Sigmoid colon (tissue), 7 donors: ENCODE results near the gene TNNI2. TPM values are rescaled to one million over a fixed set of nuclear protein-coding genes. Genes with fewer than 3 reads are reported as not detected.

ENCODE experiments used
- DNase-seq: peaks from one replicate; pipeline ENCODE4 v3.0.0-alpha.2; 2019
- H3K27ac ChIP-seq, 4 donors: fragments of 200-600 bp; sonication (generic); one replicate each; pipeline ENCODE4 v1.5.1; 2016 to 2019; ENCODE audit warnings: mild to moderate bottlenecking in 1 of 4
- H3K27me3 ChIP-seq, 3 donors: fragments of 200-600 bp; sonication (generic); one replicate each; pipeline ENCODE4 v1.5.1; 2019; ENCODE audit warnings: mild to moderate bottlenecking in 1 of 3
- H3K36me3 ChIP-seq, 4 donors: fragments of 200-600 bp; sonication (generic); one replicate each; pipeline ENCODE4 v1.5.1; 2016 to 2019
- H3K4me1 ChIP-seq, 4 donors: fragments of 200-600 bp; sonication (generic); one replicate each; pipeline ENCODE4 v1.5.1; 2017 to 2019
- H3K4me3 ChIP-seq, 4 donors: fragments of 200-600 bp; sonication (generic); one replicate each; pipeline ENCODE4 v1.5.1; 2017 to 2019; ENCODE audit warnings: mild to moderate bottlenecking in 2 of 4, moderate library complexity in 1 of 4
- H3K9me3 ChIP-seq, 4 donors: fragments of 200-600 bp in 3 of 4; sonication (generic) in 3 of 4; one replicate each; pipeline versions ENCODE4 v1.5.1 to v1.6.1; 2013 to 2019
- CTCF ChIP-seq, 4 experiments: fragments of 450-650 bp in 3 of 4; fragments of 200-600 bp in 1 of 4; IDR thresholded peaks; one replicate each; pipeline ENCODE4 v1.5.1; 2016 to 2019; ENCODE audit warnings: antibody characterized with exemption in 4 of 4, mild to moderate bottlenecking in 3 of 4, moderate library complexity in 2 of 4
- EP300 ChIP-seq, 4 donors: sonication (generic); formaldehyde crosslinking; IDR thresholded peaks; one replicate each; pipeline ENCODE4 v1.6.1; 2017; ENCODE audit warnings: antibody characterized with exemption in 4 of 4
- POLR2A ChIP-seq, 2 donors: fragments of 450-650 bp; IDR thresholded peaks; one replicate each; pipeline ENCODE4 v1.6.1; 2016; ENCODE audit warnings: antibody characterized with exemption in 2 of 2, mild to moderate bottlenecking in 2 of 2, moderate library complexity in 2 of 2
- POLR2AphosphoS5 ChIP-seq, 4 donors: sonication (generic); formaldehyde crosslinking; IDR thresholded peaks; one replicate each; pipeline ENCODE4 v1.6.1; 2017; ENCODE audit warnings: antibody characterized with exemption in 4 of 4
- WGBS, 2 donors: extraction: QIAGEN DNeasy Blood & Tissue Kit; methylation state at CpG; one replicate each; pipeline ENCODE4 v1.1.7; 2013; 5-methylcytosine and 5-hydroxymethylcytosine counted together
- intact Hi-C: fragments of 100-400 bp; cut with DNase I; formaldehyde crosslinking; loops from one replicate; pipeline ENCODE4 v1.15.1; 2023
- polyA plus RNA-seq, 3 donors: library from polyadenylated mRNA; stranded (reverse); fragments of 200-250 nt; gene quantifications; one replicate each; pipeline ENCODE4 v1.2.3, GENCODE V29; 2013
- total RNA-seq, 4 donors: library from RNA; depleted of rRNA; stranded (reverse); fragments of >200 nt; gene quantifications; one replicate each; pipeline ENCODE4 v1.1.0, GENCODE V29; 2016
- donor health status: healthy with polysubstance abuse.
- donor health status: Bipolar disorder and iron deficiency.
- donor health status: healthy.

The TNNI2 gene
- total and polyA plus RNA-seq, 7 donors: 1.7 to 2.4 TPM; not detected in 5

DNA sequence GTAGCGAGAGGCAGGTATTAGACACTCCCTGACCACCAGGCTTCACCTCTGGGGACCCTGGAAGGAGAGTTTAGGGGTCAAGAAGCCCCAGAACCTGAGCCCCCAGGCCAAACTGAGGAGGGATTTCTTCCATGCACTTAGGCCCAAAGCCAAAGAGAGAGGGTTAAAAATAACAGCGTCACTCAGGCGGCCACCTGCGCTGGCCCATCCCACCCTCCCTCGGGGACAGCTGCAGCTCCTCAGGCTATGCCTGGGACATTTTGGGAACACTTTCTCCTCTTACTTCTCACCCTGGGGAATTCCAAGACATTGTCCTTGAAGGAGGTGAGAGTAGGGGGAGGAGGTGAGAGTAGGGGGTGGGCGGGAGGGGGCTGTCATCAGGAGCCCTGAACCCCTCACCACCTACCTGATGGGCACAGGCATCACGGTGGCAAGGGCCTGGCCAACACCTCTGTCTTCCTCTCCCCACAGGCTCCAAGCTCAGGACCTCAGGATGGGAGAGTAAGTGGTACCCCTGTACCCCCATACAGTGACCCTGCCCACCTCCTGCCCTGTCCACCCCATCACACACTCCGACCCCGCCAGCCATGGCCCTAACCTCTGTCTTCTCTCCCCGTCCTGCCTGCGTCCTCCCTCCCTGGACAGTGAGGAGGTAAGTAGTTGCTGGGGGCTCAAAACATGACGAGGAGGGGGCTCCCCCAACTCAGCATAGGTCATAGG, 583 bp downstream of the TNNI2 start:
- Histone ChIP-seq H3K27ac (no peak overlapping the region), H3K4me1 (peaks cover 0 to 9% (median 6%) of the 10 kb centered on the region in 4 donors), H3K9me3 (no peaks in the 10 kb centered on the region), H3K27me3 (no peaks in the 10 kb centered on the region), H3K4me3 (no peak overlapping the region), H3K36me3 (no peaks in the 10 kb centered on the region)
- TF ChIP-seq POLR2A (IDR thresholded peaks at IDR 0.05) (no peak), EP300 (IDR thresholded peaks at IDR 0.05) (no peak), POLR2AphosphoS5 (IDR thresholded peaks at IDR 0.05) (no peak)
- no peak for DNase-seq
- 69 to 71% methylated on average over 12 of the region's 12 CpGs for WGBS, 2 donors
- intact Hi-C loops: loop anchor here (5.0 kb wide), 3 partner anchors 43 to 313 kb away; partner anchors contain the start of gene TNNT3

DNA sequence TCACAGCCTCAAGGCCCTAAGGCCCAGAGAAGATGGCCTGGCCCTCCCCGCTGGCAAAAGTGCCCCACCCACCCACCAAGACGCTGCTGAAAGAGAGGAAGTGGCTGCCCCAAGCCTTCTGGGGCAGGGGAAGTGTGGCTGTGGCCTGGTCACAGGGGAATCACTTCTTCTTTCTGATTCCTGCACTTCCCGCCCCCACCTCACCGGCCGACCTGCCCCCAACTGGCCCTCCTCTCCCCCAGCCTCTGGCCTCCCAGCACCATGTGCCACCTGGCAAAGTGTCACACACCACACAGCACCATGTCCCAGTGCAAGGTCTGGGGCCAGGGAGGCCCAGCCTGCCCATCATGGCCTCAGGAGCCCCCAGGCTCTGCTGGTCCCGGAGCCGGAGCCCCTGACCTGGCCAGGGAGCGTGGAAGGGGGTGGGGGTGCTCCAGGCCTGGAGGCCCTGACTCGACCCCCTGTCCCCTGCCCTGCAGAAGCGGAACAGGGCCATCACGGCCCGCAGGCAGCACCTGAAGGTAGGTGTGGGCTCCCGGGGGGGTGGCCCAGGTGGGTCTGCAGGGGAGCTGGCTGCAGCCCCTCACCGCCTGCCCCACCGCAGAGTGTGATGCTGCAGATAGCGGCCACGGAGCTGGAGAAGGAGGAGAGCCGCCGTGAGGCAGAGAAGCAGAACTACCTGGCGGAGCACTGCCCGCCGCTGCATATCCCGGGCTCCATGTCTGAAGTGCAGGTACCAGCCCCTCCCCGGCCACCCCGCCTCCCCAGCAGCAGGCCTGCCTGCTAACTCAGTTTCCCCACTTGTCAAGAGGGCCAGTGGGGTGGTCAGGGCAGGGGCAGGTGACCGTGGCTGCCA, 1.4 kb downstream of the TNNI2 start:
- no peak for DNase-seq
- Histone ChIP-seq H3K4me3 (no peak overlapping the region), H3K27me3 (no peaks in the 10 kb centered on the region)

DNA sequence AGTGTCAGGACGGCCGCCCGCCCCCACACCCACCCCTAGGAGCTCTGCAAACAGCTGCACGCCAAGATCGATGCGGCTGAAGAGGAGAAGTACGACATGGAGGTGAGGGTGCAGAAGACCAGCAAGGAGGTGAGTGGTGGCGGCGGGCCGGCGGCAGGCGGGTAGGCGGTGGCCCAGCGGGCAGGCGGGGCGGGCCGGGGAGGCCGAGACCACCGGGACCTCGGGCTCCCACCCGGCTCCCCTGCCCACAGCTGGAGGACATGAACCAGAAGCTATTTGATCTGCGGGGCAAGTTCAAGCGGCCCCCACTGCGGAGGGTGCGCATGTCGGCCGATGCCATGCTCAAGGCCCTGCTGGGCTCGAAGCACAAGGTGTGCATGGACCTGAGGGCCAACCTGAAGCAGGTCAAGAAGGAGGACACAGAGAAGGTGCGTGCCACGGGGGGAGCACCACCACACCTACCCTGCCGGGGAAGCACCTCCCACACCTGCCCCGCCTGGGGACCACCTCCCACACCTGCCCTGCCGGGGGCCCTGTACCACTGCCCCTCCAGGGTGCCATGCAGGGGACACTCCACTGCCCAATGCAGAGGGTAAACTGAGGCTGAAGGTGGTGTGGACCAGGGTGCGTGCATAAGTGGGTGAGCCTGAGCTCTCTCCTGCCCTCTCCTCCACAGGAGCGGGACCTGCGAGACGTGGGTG, 2.1 kb downstream of the TNNI2 start:
- DNase-seq: no peak
- no peaks in the 10 kb centered on the region for H3K36me3 ChIP-seq
- H3K27me3 ChIP-seq: no peaks in the 10 kb centered on the region
- H3K9me3 ChIP-seq: no peaks in the 10 kb centered on the region
- H3K27ac ChIP-seq: no peak overlapping the region
- TF ChIP-seq EP300 (IDR thresholded peaks at IDR 0.05) (no peak), POLR2AphosphoS5 (IDR thresholded peaks at IDR 0.05) (no peak), POLR2A (IDR thresholded peaks at IDR 0.05) (no peak), CTCF (IDR thresholded peaks at IDR 0.05) (no peak)
- intact Hi-C loops: no loop called here
- WGBS, 2 donors: 83 to 89% methylated on average over 37 of the region's 37 CpGs
- peaks cover 0 to 9% (median 6%) of the 10 kb centered on the region in 4 donors for H3K4me1 ChIP-seq
- H3K4me3 ChIP-seq: no peak overlapping the region

More for the DNA sequence above, 1.4 kb downstream of the TNNI2 start:
- intact Hi-C loops: loop anchor here (5.0 kb wide), 3 partner anchors 42 to 312 kb away; partner anchors contain the start of gene TNNT3
- Histone ChIP-seq H3K36me3 (no peaks in the 10 kb centered on the region), H3K9me3 (no peaks in the 10 kb centered on the region), H3K27ac (peak overlapping the region in 1 of 4 donors; percentile 37), H3K4me1 (peaks cover 0 to 9% (median 6%) of the 10 kb centered on the region in 4 donors)
- no peak for TF ChIP-seq EP300 (IDR thresholded peaks at IDR 0.05)
- TF ChIP-seq CTCF (IDR thresholded peaks at IDR 0.05): no peak
- TF ChIP-seq POLR2A (IDR thresholded peaks at IDR 0.05): no peak
- no peak for TF ChIP-seq POLR2AphosphoS5 (IDR thresholded peaks at IDR 0.05)
- WGBS, 2 donors: 74 to 80% methylated on average over 26 of the region's 26 CpGs

DNA sequence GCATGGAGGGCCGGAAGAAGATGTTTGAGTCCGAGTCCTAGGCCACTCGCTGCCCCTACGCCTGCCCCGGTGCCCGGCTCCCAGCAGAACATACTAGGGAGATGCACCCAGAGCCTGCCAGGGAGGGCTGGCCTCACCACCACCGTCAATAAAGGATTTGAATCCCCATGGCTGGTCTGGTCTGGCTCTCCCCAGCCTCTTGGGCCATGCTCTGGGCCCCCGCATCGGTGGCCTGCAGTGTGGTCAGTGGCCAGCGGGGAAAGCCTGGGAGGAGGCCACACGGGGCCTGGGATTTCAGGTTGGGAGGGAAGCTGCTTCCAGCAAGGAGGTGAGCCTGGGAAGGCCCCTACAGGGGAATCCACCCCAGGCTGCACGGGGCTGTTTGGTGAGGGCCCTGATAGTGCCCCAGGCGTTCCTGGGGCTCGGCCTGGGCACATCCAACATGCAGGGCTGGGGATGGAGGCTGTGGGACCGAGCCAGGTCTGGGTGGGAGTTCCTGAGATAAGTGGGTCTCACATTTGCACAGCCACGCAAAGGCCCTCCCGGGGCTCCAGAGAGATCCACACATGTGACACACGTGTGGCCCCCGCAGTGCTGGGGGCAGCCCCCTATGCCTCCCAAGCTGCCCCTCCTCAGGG, 2.8 kb downstream of the TNNI2 start:
- Histone ChIP-seq H3K9me3 (no peaks in the 10 kb centered on the region), H3K27me3 (no peaks in the 10 kb centered on the region), H3K4me1 (peaks cover 0 to 9% (median 6%) of the 10 kb centered on the region in 4 donors), H3K36me3 (no peaks in the 10 kb centered on the region), H3K4me3 (no peak overlapping the region), H3K27ac (no peak overlapping the region)
- DNase-seq: no peak
- intact Hi-C loops: no loop called here
- 88 to 93% methylated on average over 19 of the region's 19 CpGs for WGBS, 2 donors
- TF ChIP-seq EP300 (IDR thresholded peaks at IDR 0.05): no peak
- TF ChIP-seq CTCF (IDR thresholded peaks at IDR 0.05): no peak
- TF ChIP-seq POLR2AphosphoS5 (IDR thresholded peaks at IDR 0.05): no peak
- TF ChIP-seq POLR2A (IDR thresholded peaks at IDR 0.05): no peak
